ELF-1 (cell line): ENCODE data around the gene CTSW.
"Not testable (repeated sequence)": the region's sequence is repeated elsewhere in the genome, so short reads cannot be mapped to it uniquely, and the experiment has no call there.

ENCODE experiments used
- DNase-seq: peaks from one replicate; pipeline ENCODE4 v3.0.0-alpha.2; 2016; ENCODE audit warnings: low read depth, low spot score

The CTSW gene, protein sequence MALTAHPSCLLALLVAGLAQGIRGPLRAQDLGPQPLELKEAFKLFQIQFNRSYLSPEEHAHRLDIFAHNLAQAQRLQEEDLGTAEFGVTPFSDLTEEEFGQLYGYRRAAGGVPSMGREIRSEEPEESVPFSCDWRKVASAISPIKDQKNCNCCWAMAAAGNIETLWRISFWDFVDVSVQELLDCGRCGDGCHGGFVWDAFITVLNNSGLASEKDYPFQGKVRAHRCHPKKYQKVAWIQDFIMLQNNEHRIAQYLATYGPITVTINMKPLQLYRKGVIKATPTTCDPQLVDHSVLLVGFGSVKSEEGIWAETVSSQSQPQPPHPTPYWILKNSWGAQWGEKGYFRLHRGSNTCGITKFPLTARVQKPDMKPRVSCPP

DNA sequence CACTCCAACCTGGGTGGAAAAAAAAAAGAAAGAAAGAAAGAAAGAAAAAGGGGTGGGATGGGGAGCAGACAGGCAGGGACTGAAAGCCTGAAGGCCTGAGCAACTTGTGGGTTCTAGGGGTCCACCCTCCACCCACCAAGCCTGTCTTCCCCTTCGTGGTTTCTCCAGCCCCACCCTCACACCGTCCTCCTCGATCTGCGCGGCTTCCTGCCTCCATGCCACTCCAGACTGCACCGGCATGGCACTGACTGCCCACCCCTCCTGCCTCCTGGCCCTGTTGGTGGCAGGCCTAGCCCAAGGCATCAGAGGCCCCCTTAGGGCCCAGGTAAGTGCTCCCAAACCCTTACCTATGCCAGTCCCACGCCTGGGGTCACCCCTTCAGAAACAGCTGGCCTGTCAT lies at the start of gene CTSW:
Gene CTSW (plus strand): TSS at position 221 of the 400 bp plus-strand sequence. CDS start 18 bp downstream, at position 239.
- DNase-seq = no peak

DNA sequence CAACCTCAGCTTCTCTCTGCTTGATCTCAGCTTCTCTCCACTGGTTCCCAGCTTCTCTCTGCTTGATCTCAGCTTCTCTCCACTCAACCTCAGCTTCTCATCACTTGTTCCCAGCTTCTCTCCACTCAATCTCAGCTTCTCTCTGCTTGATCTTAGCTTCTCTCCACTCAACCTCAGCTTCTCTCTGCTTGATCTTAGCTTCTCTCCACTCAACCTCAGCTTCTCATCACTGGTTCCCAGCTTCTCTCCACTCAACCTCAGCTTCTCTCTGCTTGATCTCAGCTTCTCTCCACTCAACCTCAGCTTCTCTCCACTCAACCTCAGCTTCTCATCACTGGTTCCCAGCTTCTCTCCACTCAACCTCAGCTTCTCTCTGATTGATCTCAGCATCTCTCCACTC lies 47.4 kb upstream of the CTSW start:
- DNase-seq = not testable (repeated sequence)

DNA sequence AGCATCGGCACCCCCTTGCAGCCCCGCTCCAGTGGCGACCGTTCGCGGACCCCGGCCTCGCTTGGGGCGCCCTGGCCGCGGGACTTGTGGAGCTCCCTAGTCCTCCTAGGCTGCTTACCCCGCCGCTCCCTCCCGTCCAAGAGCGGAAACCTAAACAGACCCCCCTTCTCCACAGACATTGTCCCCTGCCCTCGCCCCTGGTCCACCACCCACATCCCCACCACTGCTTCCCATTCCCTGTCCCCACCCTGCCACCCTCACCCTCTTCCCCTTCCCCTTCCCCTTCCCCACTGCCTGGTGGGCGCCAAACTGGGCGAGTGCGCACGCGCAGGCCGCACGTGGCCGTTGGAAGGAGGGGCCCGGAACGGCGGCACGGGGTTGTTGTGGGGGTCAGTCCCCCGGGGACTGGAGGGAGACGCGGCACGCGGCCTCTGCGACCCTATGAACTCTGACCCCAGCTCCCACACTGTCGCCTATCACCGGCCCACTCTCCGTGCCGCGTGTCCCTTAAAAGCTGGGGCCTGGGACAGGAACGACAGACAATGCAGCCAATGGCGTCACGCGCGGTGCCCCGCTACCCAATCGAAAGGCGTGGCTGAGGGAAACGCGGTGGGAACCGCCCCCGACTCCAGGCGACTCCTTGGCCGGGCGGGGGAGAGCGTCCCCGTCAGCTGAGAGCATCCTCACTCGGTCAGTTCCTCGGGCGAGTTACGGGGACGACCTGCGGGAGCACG lies 46.2 kb upstream of the CTSW start, which contains the start of gene SNX32:
Gene SNX32 (plus strand): TSS at position 667 of the 734 bp plus-strand sequence. CDS start 103 bp downstream, outside the sequence.
- peak; percentile 97 for DNase-seq

DNA sequence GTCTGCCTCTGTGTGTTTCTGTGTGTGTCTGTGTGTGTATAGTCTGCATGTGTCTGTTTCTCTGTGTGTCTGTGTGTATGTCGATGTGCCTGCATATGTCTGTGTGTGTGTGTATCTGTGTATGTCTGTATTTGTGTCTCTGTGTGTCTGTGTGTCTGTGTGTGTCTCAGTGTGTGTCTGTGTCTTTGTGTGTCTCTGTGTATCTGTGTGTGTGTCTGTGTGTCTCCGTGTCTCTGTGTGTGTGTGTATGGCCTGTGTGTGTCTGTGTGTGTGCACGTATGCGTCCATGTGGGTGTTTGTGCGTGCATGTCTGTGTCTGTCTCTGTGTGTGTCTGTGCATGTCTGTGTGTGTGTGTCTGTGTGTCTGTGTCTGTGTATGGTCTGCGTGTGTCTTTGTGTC lies 45.4 kb upstream of the CTSW start:
- no peak for DNase-seq

DNA sequence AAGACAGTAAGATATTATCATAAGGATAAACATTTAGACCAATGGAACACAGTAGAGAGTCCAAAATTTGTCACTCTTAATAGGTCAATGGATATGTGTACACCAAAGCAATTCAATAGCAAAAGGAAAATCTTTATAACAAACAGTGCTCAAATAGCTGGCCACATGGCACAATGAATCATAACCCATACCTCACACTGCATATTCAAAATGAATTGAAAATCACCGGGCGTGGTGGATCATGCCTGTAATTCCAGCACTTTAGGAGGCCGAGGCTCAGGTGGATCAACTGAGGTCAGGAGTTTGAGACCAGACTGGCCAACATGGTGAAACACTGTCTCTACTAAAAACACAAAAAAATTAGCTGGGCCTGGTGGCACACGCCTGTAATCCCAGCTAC lies 37.5 kb upstream of the CTSW start:
- DNase-seq = no peak

DNA sequence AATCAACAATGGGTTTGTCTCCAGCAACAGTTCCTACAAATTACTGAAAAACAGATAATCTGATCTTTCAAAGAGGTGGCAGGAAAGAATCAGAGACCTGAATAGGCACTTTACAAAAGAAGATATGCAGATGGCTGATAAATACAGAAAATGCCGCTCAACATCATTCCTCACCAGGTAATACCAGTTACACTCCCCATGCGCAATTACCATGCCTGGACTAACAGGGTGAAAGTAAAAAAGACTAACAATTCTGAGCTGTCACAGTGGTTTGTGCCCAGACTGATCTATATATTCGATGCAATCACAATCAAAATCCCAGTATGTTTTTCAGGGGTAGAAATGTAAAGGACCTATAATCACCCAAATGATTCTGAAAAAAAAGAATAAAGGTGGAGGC lies 35.8 kb upstream of the CTSW start:
- no peak for DNase-seq

DNA sequence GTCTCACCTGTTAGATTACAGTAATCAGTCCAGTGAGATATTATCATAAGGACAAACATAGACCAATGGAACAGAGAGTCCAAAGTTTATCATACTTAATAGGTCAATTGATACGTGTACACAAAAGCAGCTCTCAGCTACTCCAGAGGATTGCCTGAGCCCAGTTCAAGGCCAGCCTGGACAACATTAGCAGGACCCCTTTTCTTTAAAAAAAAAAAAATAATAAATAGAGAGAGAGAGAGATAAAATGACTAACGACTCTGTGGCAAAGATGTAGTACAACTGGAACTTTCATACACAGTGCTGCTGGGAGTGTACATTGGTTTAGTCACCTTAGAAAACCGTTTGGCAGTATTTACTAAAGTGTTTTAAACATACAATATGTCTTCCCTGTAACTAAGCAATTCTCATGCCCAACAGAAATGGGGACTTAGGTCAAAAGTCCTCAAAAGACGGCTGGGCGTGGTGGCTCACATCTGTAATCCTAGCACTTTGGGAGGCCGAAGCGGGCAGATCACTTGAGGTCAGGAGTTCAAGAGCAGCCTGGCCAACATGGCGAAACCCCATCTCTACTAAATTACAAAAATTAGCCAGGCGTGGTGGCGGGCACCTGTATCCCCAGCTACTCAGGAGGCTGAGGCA lies 35.3 kb upstream of the CTSW start:
- no peak for DNase-seq

DNA sequence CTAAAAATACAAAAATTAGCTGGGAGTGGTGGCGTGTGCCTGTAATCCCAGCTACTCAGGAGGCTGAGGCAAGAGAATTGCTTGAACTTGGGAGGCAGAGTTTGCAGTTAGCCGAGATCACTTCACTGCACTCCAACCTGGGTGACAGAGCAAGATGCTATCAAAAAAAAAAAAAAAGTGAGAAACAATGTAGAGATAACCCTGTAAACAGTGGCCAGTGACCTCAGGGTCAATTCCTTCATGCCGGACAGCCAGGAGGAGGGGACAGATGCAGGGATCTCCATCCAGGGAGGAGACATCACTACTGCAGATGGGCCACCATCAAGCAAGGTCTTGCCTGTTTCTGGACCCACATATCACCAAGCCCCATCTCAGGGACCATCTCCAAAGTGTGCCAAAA lies 31.9 kb upstream of the CTSW start:
- DNase-seq = no peak

DNA sequence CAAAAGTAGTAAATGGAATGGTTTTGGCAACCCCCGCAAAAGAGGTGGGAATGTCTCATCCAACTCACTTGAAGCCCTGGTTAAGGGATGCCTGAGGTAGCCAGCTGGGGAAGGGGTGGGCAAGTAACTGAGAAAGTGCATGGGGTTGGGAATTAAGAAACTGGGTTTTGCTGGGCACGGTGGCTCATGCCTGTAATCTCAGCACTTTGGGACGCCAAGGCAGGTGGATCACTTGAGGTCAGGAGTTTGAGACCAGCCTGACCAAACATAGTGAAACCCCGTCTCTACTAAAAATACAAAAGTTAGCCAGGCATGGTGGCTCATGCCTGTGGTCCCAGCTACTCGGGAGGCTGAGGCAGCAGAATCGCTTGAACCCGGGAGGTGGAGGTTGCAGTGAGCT lies 30.9 kb upstream of the CTSW start:
- not testable (repeated sequence) for DNase-seq

DNA sequence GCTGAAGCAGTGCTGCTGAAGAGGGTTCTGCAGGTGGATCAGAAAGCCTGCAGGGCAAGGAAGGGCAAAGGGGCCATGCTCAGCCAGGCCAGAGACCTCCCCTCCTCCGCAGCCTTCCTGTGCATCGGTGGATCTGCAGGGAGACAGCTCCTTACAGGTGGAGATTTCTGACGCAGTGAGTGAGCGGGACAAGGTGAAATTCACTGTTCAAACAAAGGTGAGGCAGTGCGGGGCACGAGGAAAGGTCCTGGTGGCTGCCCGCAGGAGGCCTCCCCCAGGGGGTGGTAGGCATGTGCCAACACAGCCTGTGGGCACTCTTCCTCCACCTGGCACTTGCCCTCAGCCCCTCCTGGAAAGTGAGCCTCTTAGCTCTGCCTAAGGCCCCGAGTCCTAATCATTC lies 30.3 kb upstream of the CTSW start:
- peak; percentile 60 for DNase-seq

DNA sequence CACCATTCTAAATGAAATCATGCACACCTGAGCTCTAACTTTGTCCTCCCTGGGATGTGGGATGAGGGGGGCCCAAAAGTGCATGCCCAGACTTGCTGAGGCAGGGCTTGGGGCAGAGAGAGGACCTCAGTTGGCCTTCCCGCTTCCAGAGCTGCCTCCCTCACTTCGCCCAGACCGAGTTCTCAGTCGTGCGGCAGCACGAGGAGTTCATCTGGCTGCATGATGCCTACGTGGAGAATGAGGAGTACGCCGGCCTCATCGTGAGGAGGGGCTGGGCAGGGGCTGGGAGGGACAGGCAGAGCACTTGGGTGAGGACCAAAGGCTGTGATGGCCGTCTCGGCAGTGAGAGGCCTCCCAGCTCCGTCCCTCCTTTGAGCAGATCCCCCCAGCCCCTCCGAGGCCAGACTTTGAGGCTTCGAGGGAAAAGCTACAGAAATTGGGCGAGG lies 29.8 kb upstream of the CTSW start:
- DNase-seq = peak; percentile 14

DNA sequence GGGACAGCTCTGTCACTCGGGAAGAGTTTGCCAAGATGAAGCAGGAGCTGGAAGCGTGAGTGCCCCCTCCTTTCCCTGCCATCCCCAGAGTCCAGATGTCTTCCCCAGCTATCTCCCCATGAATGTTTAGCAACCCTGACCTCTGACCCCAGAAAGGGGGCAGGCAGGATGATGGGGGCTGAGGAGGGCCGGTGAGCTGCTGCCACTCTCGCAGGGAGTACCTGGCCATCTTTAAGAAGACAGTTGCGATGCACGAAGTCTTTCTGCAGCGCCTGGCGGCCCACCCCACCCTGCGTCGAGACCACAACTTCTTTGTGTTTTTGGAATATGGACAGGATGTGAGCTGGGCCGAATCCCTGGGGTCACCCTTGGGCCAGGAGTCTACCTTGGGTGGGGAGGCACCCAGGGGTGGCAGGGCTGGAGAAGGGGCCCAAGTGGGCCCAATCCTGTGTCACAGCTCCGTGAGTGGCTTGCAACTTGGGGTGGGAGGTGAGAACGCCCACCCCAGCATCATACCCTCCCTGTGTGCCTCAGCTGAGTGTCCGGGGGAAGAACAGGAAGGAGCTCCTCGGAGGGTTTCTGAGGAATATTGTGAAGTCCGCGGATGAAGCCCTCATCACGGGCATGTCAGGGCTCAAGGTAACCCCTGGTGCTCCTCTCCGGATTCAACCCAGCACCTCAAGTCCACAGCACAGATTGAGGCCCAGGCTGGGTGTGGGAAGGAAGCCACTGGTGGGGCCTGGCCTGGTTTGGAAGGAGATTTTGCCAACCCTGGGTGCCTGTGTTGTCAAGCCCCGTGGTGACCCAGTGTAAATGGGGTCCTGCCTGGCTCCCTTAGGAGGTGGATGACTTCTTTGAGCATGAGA lies 29.2 kb upstream of the CTSW start:
- peak; percentile 25 for DNase-seq

DNA sequence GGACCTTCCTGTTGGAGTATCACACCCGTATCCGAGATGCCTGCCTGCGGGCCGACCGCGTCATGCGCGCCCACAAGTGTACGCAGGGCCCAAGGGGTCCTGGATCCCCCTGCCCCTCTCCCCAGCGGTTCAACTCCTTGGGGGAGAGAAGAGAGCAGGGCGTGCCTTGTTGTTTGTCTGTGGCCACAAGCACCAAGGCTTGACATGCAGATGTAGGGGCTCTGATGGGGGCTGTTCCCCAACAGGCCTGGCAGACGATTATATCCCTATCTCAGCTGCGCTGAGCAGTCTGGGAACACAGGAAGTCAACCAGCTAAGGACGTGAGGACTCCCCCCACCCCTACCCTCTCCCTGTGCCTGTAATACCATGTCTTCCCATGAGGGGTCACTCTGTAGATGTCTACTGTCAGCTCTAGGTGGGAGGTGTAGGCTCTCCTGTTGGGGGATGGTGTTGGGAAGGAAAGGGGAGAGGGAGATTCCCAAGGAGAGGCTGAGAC lies 28.5 kb upstream of the CTSW start:
- DNase-seq = peak; percentile 91

DNA sequence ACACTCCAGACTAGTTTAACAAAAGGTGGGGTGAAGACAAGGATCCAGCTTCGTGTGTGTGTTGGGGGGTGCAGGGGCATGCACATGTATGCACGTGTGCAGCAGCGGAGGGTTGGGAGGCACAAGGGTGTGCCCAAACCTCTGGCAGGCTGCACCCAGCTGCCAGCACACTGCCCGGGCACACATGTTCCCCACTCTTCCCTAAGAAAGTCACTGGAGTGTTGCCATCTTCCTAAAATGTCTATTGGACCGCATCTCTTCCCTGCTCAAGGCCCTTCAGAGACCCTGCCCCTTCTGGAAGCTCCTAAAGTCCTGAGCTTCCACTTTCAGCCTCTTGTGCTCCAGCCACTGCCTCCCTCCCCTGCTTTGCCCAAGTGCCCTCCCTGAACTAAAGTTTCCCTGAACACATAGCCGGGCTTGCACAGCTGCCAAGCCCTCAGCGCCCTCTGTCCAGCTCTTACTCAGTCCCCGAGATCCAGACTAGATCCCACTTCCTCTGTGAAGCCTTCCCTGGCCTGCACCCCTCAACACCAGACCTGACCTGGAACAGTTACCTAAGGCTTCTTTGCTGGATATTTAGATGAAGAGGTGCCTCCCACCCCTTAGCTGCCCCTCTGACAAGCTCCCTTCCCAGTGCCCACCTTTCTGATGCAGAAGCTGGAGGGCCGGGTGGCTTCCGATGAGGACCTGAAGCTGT lies 27.7 kb upstream of the CTSW start:
- DNase-seq = peak; percentile 23

DNA sequence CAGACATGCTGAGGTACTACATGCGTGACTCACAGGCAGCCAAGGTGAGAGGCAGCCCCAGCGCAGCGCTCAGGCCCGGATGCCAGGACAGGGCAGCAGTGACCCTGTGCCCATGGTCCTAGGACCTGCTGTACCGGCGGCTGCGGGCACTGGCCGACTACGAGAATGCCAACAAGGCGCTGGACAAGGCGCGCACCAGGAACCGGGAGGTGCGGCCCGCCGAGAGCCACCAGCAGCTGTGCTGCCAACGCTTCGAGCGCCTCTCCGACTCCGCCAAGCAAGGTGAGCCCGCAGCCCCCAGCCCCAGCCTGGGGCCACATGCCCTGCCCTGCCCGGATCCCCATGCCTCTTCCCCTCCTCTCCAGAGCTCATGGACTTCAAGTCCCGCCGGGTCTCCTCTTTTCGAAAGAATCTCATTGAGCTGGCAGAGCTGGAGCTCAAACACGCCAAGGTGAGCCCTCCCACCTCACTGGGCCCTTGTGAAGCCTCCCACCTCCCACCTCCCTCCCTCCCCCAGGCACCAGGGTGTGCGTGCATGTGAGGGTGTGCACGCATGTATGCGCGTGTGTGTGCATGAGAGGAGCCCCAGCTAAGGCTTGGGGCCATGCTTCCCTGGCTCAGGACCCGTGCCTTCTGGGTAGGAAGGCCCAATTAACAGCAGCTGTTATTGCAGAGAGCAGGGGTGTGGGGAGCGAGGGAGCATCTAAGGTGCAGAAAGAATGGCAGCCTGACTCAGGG lies 27.0 kb upstream of the CTSW start:
- peak; percentile 27 for DNase-seq

DNA sequence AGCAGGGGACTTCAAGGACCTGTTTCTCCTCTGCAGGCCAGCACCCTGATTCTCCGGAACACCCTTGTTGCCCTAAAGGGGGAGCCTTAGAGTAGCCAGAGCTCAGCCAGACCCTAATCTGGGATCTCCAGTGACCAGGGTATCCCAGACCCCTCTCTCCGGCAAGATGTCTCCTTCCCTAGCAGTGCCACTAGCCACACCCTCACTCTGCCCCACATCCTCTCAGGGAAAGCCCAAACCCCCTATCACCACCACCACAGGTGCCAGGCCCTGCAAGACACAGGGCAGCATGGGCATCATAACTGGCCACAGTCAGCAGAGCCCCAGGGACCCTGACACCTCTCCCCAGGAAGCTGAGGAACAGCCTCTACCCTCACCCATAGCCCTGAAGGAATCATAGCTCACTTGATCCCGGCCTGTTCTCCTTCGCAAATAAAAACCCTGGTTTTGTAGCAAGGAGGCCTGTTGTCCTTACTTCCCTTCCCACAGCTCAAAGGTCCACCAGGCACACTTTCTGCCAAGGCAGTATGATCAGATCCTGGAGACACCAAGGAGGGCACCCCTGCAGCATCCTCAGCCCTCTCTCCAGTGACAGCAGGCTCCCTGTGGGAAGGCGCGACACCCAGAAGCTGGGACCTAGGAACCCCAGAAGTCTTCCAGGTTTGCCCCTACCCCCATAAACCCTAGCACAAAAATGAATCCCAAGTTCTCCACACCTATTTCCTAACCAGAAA lies 26.2 kb upstream of the CTSW start:
- DNase-seq = no peak

DNA sequence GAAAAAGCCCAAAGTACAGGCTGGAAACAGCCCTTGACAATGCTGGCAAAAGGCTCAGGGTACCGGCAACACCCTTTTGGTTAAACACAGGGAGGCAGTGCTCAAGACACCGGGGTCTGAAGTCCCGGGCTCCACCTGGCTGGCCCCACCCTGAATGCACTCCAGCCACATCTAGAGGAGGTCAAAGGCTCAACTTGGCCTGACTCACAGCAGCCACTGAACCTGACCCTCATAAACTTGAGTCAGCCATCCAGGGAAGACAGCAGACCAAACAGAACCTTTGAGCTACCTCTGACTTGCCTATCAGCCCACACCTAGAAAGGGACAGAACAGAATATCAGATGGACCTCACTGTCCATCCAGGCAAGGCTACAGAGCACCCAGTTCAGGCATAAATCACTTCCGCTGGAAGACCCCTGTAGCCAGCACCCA lies 25.5 kb upstream of the CTSW start:
- no peak for DNase-seq

DNA sequence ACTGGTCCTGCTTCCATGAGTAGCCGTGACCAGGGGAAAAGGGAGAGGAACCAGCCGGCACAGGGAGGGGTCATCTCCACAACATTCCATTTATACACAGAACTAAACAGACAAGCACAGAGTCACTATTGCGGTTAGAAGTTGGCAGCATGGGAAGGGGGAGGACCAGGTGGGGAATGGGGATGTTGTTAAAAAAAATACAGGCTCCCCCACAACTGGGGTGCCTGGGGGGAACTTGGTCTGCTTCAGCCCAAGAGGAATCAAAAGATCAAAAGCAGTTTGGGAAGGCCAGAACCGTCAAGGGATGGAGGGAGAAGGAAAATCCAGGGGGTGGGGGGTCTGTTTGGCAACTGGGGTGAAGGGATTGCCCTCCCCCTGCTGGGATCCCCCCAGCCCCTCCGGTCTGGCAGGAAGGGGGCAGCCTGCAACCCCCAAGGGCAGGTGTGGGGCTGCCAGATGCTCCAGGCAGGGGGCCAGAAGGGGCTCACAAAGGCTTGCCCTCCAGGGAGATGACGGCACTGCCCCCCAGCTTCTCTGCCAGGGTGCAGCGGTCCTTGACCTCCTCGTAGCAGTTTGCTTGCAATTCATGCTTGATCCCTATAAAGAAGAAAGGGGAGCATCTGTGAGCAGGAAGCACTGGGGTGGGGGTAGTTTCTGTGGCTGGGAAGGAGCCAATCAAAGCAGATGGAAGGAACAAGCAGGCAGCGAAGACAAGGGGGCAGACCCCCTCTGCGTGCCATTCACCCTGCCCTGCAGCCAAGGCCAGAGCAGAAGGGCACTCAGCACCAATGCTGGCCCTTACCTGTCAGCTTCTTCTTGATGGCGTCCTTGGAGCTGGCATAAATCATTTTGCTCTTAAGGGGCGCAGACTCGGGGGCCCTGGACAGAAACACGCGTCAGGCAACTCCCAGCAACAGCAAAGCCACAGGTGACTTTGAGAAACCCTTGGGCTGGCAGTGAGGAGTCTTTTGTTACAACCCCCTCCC lies 24.5 kb upstream of the CTSW start:
- no peak for DNase-seq
